IMR-90 (cell line): Measurements from ENCODE around the gene RHBDL1. TPM values are rescaled to one million over a fixed set of nuclear protein-coding genes. Genes with fewer than 3 reads are reported as not detected.
A peak's percentile ranks its signal among the peaks of the same experiment; 100 is the strongest.

Source experiments
- ATAC-seq: fragments of 200-7000 bp; cut with Tn5 transposase; 2 replicates; pipeline ENCODE4 v1.9.1; 2020; ENCODE audit warnings: low read depth, mild to moderate bottlenecking, moderate library complexity
- BruUV-seq: library from RNA; stranded (reverse); fragments of 400-500 nt; replicated peaks from 2 replicates; lab custom pipeline; 2021; lab: Mats Ljungman, UMichigan
- CTCF ChIA-PET: fragments of 300-600 bp; formaldehyde crosslinking; extraction: SDS; loops from one replicate; lab custom pipeline; 2021; ENCODE audit warnings: antibody characterized with exemption; lab: Yijun Ruan, JAX
- POLR2A ChIA-PET: fragments of 300-600 bp; sonication (Branson Sonifier 250); formaldehyde crosslinking; loops from one replicate; lab custom pipeline; 2022; ENCODE audit warnings: antibody characterized with exemption; ENCODE audit not compliant: unreplicated experiment; lab: Charles Lee
- DNase-seq: peaks from one replicate; pipeline ENCODE4 v3.0.0; 2013
- H2AFZ ChIP-seq: replicated peaks from 2 replicates; pipeline ENCODE3; 2013; ENCODE audit warnings: low read length, mild to moderate bottlenecking; ENCODE audit not compliant: poor library complexity
- H2AK5ac ChIP-seq: 2 replicates; pipeline ENCODE4 v1.6.1; 2013; ENCODE audit warnings: low read depth, low read length, inconsistent platforms
- H2AK9ac ChIP-seq: replicated peaks from 2 replicates; pipeline ENCODE3; 2013; ENCODE audit warnings: mild to moderate bottlenecking, low read depth, low read length, moderate library complexity; ENCODE audit not compliant: poor library complexity
- H2BK120ac ChIP-seq: 2 replicates; pipeline ENCODE4 v1.6.1; 2013; ENCODE audit warnings: low read depth, low read length, inconsistent platforms
- H2BK15ac ChIP-seq: 3 replicates; pipeline ENCODE4 v1.6.1; 2013; ENCODE audit warnings: low read depth, low read length, inconsistent platforms
- H2BK20ac ChIP-seq: 2 replicates; pipeline ENCODE4 v1.6.1; 2013; ENCODE audit warnings: low read depth, mild to moderate bottlenecking, inconsistent platforms, low read length, moderate library complexity
- H2BK5ac ChIP-seq: 2 replicates; pipeline ENCODE4 v1.6.1; 2013; ENCODE audit warnings: mild to moderate bottlenecking, low read depth, low read length, inconsistent platforms; ENCODE audit not compliant: poor library complexity, severe bottlenecking
- H3K14ac ChIP-seq: replicated peaks from 2 replicates; pipeline ENCODE4 v1.6.1; 2013; ENCODE audit warnings: low read depth, low read length, inconsistent platforms
- H3K18ac ChIP-seq: 2 replicates; pipeline ENCODE4 v1.6.1; 2013; ENCODE audit warnings: low read depth, low read length, control low read depth
- H3K23ac ChIP-seq: 2 replicates; pipeline ENCODE4 v1.6.1; 2013; ENCODE audit warnings: low read depth, low read length, inconsistent platforms
- H3K27ac ChIP-seq: 2 replicates; pipeline ENCODE4 v1.5.1; 2013; ENCODE audit warnings: mild to moderate bottlenecking, control low read depth, low read length; ENCODE audit not compliant: insufficient read depth
- H3K27me3 ChIP-seq: 2 replicates; pipeline ENCODE4 v1.6.1; 2013; ENCODE audit warnings: low read length; ENCODE audit not compliant: control insufficient read depth, insufficient read depth
- H3K36me3 ChIP-seq: 2 replicates; pipeline ENCODE4 v1.6.1; 2013; ENCODE audit warnings: low read length, mixed read lengths; ENCODE audit not compliant: control insufficient read depth, insufficient read depth
- H3K4ac ChIP-seq: 2 replicates; pipeline ENCODE4 v1.6.1; 2013; ENCODE audit warnings: low read depth, low read length, inconsistent platforms
- H3K4me1 ChIP-seq: 2 replicates; pipeline ENCODE4 v1.6.1; 2013; ENCODE audit warnings: low read length, mixed read lengths; ENCODE audit not compliant: control insufficient read depth, insufficient read depth
- H3K4me2 ChIP-seq: 2 replicates; pipeline ENCODE4 v1.6.1; 2013; ENCODE audit warnings: low read depth, mild to moderate bottlenecking, control low read depth, low read length, moderate library complexity
- H3K4me3 ChIP-seq: 2 replicates; pipeline ENCODE4 v1.5.1; 2013; ENCODE audit warnings: low read depth, mild to moderate bottlenecking, control low read depth, low read length, moderate library complexity; ENCODE audit not compliant: insufficient read depth
- H3K56ac ChIP-seq: 2 replicates; pipeline ENCODE4 v1.6.1; 2013; ENCODE audit warnings: low read length, inconsistent platforms; ENCODE audit not compliant: insufficient read depth; ENCODE audit errors: extremely low read depth
- H3K79me1 ChIP-seq, 2 experiments: 2 replicates each; pipeline ENCODE4 v1.6.1; 2013; ENCODE audit warnings: low read length in 2 of 2, inconsistent platforms in 1 of 2, low read depth in 1 of 2
- H3K9ac ChIP-seq: 2 replicates; pipeline ENCODE4 v1.6.1; 2013; ENCODE audit warnings: low read depth, low read length, control low read depth
- H3K9me1 ChIP-seq: 2 replicates; pipeline ENCODE4 v1.6.1; 2013; ENCODE audit warnings: low read length, inconsistent platforms; ENCODE audit not compliant: insufficient read depth
- H3K9me3 ChIP-seq: 2 replicates; pipeline ENCODE4 v1.6.1; 2013; ENCODE audit warnings: low read length; ENCODE audit not compliant: control insufficient read depth, insufficient read depth
- H4K20me1 ChIP-seq: 2 replicates; pipeline ENCODE4 v1.6.1; 2013; ENCODE audit warnings: low read length, inconsistent platforms; ENCODE audit not compliant: insufficient read depth
- H4K5ac ChIP-seq: 2 replicates; pipeline ENCODE4 v1.6.1; 2013; ENCODE audit warnings: mild to moderate bottlenecking, low read depth, low read length, control low read depth
- H4K8ac ChIP-seq, 2 experiments: 2 replicates each; pipeline ENCODE4 v1.6.1; 2013; ENCODE audit warnings: low read depth in 2 of 2, low read length in 2 of 2, control low read depth in 1 of 2, inconsistent platforms in 1 of 2
- H4K91ac ChIP-seq: 2 replicates; pipeline ENCODE4 v1.6.1; 2013; ENCODE audit warnings: low read depth, low read length, inconsistent platforms; ENCODE audit not compliant: insufficient read depth
- BHLHE40 ChIP-seq: fragments of 150-350 bp; IDR thresholded peaks from 2 replicates; pipeline ENCODE4 v1.6.1; 2016; ENCODE audit warnings: mild to moderate bottlenecking, low read depth, low read length
- CEBPB ChIP-seq: IDR thresholded peaks from 2 replicates; pipeline ENCODE4 v1.6.1; 2012; ENCODE audit warnings: low read depth, low read length, improper control_type of control experiment
- CHD1 ChIP-seq: IDR thresholded peaks from 2 replicates; pipeline ENCODE4 v1.6.1; 2012; ENCODE audit warnings: low read depth, low read length, improper control_type of control experiment
- CTCF ChIP-seq: conservative IDR thresholded peaks from 2 replicates; pipeline ENCODE4 v1.5.1; 2012; ENCODE audit warnings: mild to moderate bottlenecking, low read depth, low read length, improper control_type of control experiment
- ELK1 ChIP-seq: fragments of 150-350 bp; IDR thresholded peaks from 2 replicates; pipeline ENCODE4 v1.6.1; 2016; ENCODE audit warnings: low read depth, mild to moderate bottlenecking, low read length, moderate library complexity, borderline replicate concordance
- FOS ChIP-seq: fragments of 150-350 bp; IDR thresholded peaks from 2 replicates; pipeline ENCODE4 v1.6.1; 2016; ENCODE audit warnings: low read depth, low read length
- MAFK ChIP-seq: IDR thresholded peaks from 2 replicates; pipeline ENCODE4 v1.6.1; 2012; ENCODE audit warnings: low read depth, low read length, improper control_type of control experiment
- MXI1 ChIP-seq: IDR thresholded peaks from 2 replicates; pipeline ENCODE4 v1.6.1; 2012; ENCODE audit warnings: low read depth, mild to moderate bottlenecking, low read length, moderate library complexity, borderline replicate concordance
- NFE2L2 ChIP-seq: fragments of 150-350 bp; IDR thresholded peaks from 2 replicates; pipeline ENCODE4 v1.6.1; 2016; ENCODE audit warnings: low read depth, mild to moderate bottlenecking, low read length
- RAD21 ChIP-seq: IDR thresholded peaks from 2 replicates; pipeline ENCODE4 v1.6.1; 2012; ENCODE audit warnings: low read length, improper control_type of control experiment
- RCOR1 ChIP-seq: IDR thresholded peaks from 2 replicates; pipeline ENCODE4 v1.6.1; 2012; ENCODE audit warnings: mild to moderate bottlenecking, low read length, improper control_type of control experiment; ENCODE audit not compliant: insufficient replicate concordance
- SMC3 ChIP-seq: fragments of 150-350 bp; IDR thresholded peaks from 2 replicates; pipeline ENCODE4 v1.6.1; 2016; ENCODE audit warnings: low read depth, mild to moderate bottlenecking, antibody characterized with exemption, low read length, moderate library complexity
- WGBS, 2 experiments: methylation state at CpG; one replicate each; pipeline versions ENCODE4 v1.1.5 to v1.1.7; 2013; ENCODE audit warnings: missing lambda C conversion rate in 2 of 2; ENCODE audit not compliant: insufficient read length in 1 of 2; ENCODE audit errors: extremely low coverage in 2 of 2; 5-methylcytosine and 5-hydroxymethylcytosine counted together
- dilution Hi-C: fragments of 300-500 bp; cut with HindIII; formaldehyde crosslinking; loops from one replicate; pipeline ENCODE4 v1.14.3; 2018; ENCODE audit warnings: low sequenced_read_pairs; ENCODE audit not compliant: unreplicated experiment
- in situ Hi-C: fragments of 300-500 bp; cut with MboI; formaldehyde crosslinking; loops from 3 replicates; pipeline ENCODE4 v1.14.3; 2019; ENCODE audit warnings: low sequenced_read_pairs, inconsistent platforms, mixed read lengths
- intact Hi-C: fragments of 100-400 bp; cut with micrococcal nuclease; formaldehyde crosslinking; loops from 2 replicates; pipeline ENCODE4 v1.10.0; 2022
- polyA plus RNA-seq, 3 experiments: library from polyadenylated mRNA; depleted of rRNA; stranded (reverse); fragments of >200 nt; gene quantifications; 2 replicates each; pipeline ENCODE4 v1.2.3, GENCODE V29; 2012; ENCODE audit warnings: low replicate concordance in 1 of 3
- total RNA-seq: library from RNA; depleted of rRNA; stranded (reverse); fragments of >200 nt; gene quantifications from 2 replicates; pipeline ENCODE4 v1.2.3, GENCODE V29; 2012
- TF ChIP-seq, protein P1 (sequence below): fragments of 150-350 bp; IDR thresholded peaks from 2 replicates; pipeline ENCODE4 v1.6.1; 2017; ENCODE audit warnings: mild to moderate bottlenecking, antibody characterized with exemption, low read length, low read depth

Gene RHBDL1
- total and polyA plus RNA-seq, 2 of the 4 experiments (the other 2 are of a cell fraction), result 0.72 to 4.1 TPM

DNA sequence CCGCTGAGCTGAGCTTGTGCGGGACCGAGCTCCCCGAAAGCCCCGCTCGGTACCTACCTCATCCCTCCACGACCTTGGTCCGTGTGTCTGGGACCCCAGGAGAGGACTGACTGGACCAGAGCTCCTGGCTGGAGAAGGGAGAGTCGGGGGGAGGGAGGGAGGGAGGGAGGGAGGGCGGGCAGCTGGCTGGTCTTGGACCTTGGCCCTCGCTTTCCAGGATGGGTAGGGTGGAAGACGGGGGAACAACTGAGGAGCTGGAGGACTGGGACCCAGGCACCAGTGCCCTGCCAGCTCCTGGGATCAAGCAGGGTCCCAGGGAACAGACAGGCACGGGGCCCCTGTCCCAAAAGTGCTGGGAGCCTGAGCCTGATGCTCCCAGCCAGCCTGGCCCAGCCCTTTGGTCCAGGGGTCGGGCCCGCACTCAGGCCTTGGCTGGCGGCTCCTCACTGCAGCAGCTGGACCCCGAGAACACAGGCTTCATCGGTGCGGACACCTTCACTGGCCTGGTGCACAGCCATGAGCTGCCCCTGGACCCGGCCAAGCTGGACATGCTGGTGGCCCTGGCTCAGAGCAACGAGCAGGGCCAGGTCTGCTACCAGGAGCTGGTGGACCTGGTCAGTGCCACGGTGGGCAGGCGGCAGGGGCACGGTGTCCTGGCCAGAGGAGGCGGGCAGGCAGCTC lies 553 bp downstream of the RHBDL1 start:
- no peak for ATAC-seq
- BruUV-seq, result no TSS peak
- H4K8ac ChIP-seq, result no peak overlapping the region
- peaks cover 0 to 23% of the 10 kb centered on the region in 2 experiments; a peak in 1 of 4 replicates for H3K79me1 ChIP-seq
- POLR2A ChIA-PET, result no interaction called here
- no peak overlapping the region for H3K14ac ChIP-seq
- H3K27me3 ChIP-seq, result no peaks in the 10 kb centered on the region
- H2BK20ac ChIP-seq, result no peak overlapping the region
- no peak overlapping the region for H2BK120ac ChIP-seq
- 0 out of 2 replicates have a peak overlapping the region, but pooled peaks have one; percentile 11 for H4K5ac ChIP-seq
- H3K56ac ChIP-seq, result no peak overlapping the region
- peak overlapping the region; percentile 50 for H3K4me3 ChIP-seq
- peak overlapping the region; percentile 78 for H2AK9ac ChIP-seq
- H2AFZ ChIP-seq, result peak overlapping the region; percentile 89
- H2BK5ac ChIP-seq, result no peak overlapping the region
- H4K20me1 ChIP-seq, result peaks cover 24% of the 10 kb centered on the region
- no peak overlapping the region for H4K91ac ChIP-seq
- 86% methylated on average over 8 of the region's 25 CpGs; no CpG with 5 or more reads in 1 of the 2 experiments for WGBS, 2 experiments
- H2AK5ac ChIP-seq, result no peak overlapping the region; the same call in 1 of the 2 replicates
- H3K4me1 ChIP-seq, result peaks cover 10% of the 10 kb centered on the region
- in situ Hi-C loops (no loop called here), intact Hi-C loops (no loop called here), dilution Hi-C loops (no loop called here)
- TF ChIP-seq BHLHE40 (no peak), MAFK (no peak), FOS (no peak), CHD1 (no peak), CEBPB (no peak), RAD21 (no peak), MXI1 (no peak), CTCF (no peak), NFE2L2 (no peak), SMC3 (no peak), ELK1 (no peak), RCOR1 (no peak)
- TF ChIP-seq, protein P1, sequence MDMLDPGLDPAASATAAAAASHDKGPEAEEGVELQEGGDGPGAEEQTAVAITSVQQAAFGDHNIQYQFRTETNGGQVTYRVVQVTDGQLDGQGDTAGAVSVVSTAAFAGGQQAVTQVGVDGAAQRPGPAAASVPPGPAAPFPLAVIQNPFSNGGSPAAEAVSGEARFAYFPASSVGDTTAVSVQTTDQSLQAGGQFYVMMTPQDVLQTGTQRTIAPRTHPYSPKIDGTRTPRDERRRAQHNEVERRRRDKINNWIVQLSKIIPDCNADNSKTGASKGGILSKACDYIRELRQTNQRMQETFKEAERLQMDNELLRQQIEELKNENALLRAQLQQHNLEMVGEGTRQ, result no peak
- no peak overlapping the region for H3K23ac ChIP-seq
- H3K9me1 ChIP-seq, result peaks cover 9% of the 10 kb centered on the region; the same call in 1 of the 2 replicates
- CTCF ChIA-PET, result no interaction called here
- H3K18ac ChIP-seq, result no peak overlapping the region
- no peak overlapping the region for H3K4ac ChIP-seq
- H3K9me3 ChIP-seq, result no peaks in the 10 kb centered on the region
- no peak for DNase-seq
- H3K27ac ChIP-seq, result no peak overlapping the region
- H3K36me3 ChIP-seq, result peaks cover 31% of the 10 kb centered on the region
- peak overlapping the region; percentile 90 for H3K4me2 ChIP-seq
- H2BK15ac ChIP-seq, result no peak overlapping the region
- H3K9ac ChIP-seq, result no peak overlapping the region
